ENCODE results near the gene TRIM22.
"Not testable (repeated sequence)": the region's sequence is repeated elsewhere in the genome, so short reads cannot be mapped to it uniquely, and the experiment has no call there.

The TRIM22 gene

GRCh38 chr11:5703741-5704536, 14.3 kb downstream of the TRIM22 start:
- no peak overlapping the region for H3K4me3 ChIP-seq (ENCODE audit: low read length)
- TF ChIP-seq CTCF (conservative IDR thresholded peaks at IDR 0.05; ENCODE audit: low read depth, low read length) = no peak
- DNase-seq (ENCODE audit: low read depth) = no peak

GRCh38 chr11:5705688-5706087, 16.1 kb downstream of the TRIM22 start:
- no peak for TF ChIP-seq CTCF (conservative IDR thresholded peaks at IDR 0.05; ENCODE audit: low read depth, low read length)
- H3K4me3 ChIP-seq (ENCODE audit: low read length) = no peak overlapping the region
- no peak for DNase-seq (ENCODE audit: low read depth)

DNA sequence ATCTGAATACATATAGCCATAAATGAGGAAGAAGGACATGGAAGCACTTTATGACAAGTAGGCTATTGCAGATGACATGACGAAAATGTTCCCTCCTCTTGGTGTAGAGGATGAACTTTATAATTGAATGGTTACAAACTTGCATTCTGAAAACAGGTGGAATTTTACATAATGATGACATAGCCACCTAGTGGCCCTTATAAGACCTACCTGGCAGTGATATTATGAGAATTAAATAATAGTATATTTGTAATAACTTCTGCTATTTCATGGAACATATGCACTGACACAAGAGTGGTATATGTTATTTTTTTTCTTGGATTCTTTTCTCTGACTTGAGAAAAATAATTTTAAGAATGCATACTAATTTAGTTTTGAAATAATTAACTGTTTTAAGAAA, 22.9 kb downstream of the TRIM22 start:
- DNase-seq (ENCODE audit: low read depth) = no peak
- no peak overlapping the region for H3K4me3 ChIP-seq (ENCODE audit: low read length)
- TF ChIP-seq CTCF (conservative IDR thresholded peaks at IDR 0.05; ENCODE audit: low read depth, low read length) = peak; percentile 55

DNA sequence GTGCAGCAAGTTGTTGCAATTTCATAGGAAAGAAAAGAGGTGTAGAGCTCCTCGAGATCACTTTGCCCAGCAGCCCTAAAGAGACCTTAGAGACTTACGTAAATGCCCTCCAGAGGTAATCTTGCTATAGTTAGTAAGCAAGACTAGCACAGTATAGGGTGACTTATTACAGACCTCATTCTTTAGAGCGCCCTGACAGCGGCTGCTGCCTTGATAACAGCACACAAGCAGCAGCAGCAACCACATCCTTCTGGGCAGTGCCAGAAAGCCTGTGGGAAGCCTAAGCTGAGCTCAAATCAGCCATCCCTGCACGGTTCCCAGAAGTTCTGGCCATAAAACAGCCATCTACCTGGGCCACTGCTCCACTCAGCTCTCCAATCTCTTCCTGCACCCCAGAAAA, 24.1 kb downstream of the TRIM22 start:
- no peak for TF ChIP-seq CTCF (conservative IDR thresholded peaks at IDR 0.05; ENCODE audit: low read depth, low read length)
- DNase-seq (ENCODE audit: low read depth) = no peak
- H3K4me3 ChIP-seq (ENCODE audit: low read length) = no peak overlapping the region

- DNase-seq (ENCODE audit: low read depth) = not testable (repeated sequence)
Observed at GRCh38 chr11:5716518-5716917, 26.9 kb downstream of the TRIM22 start.

GRCh38 chr11:5719703-5720495, 30.3 kb downstream of the TRIM22 start:
- H3K4me3 ChIP-seq (ENCODE audit: low read length) = no peak overlapping the region
- no peak for TF ChIP-seq CTCF (conservative IDR thresholded peaks at IDR 0.05; ENCODE audit: low read depth, low read length)
- no peak for DNase-seq (ENCODE audit: low read depth)

More at GRCh38 chr11:5716518-5716917, 26.9 kb downstream of the TRIM22 start:
- not testable (repeated sequence) for H3K4me3 ChIP-seq (ENCODE audit: low read length)

- no peak for TF ChIP-seq CTCF (conservative IDR thresholded peaks at IDR 0.05; ENCODE audit: low read depth, low read length)
- DNase-seq (ENCODE audit: low read depth) = no peak
- H3K4me3 ChIP-seq (ENCODE audit: low read length) = no peak overlapping the region
Observed at GRCh38 chr11:5722622-5723021, 33.0 kb downstream of the TRIM22 start.
